ENCODE measurements around the gene NUP107.

The NUP107 gene

GRCh38 chr12:68766646-68767045, 79.9 kb downstream of the NUP107 start:
- no peak for TF ChIP-seq CTCF (conservative IDR thresholded peaks at IDR 0.05; ENCODE audit: low read depth, low read length)
- Histone ChIP-seq H3K36me3 (ENCODE audit: insufficient read depth) (no peaks in the 10 kb centered on the region), H3K27me3 (ENCODE audit: insufficient read depth, low read depth) (no peaks in the 10 kb centered on the region), H3K27ac (no peak overlapping the region), H3K79me2 (ENCODE audit: insufficient read depth, low read depth) (no peaks in the 10 kb centered on the region), H3K4me1 (ENCODE audit: low read depth, poor library complexity, severe bottlenecking) (peaks cover 5% of the 10 kb centered on the region), H3K4me3 (IDR thresholded peaks at IDR 0.05; ENCODE audit: insufficient read depth, low read depth, low read length) (no peak overlapping the region), H3K4me2 (no peak overlapping the region), H4K20me1 (ENCODE audit: insufficient read depth) (no peaks in the 10 kb centered on the region), H3K9ac (no peak overlapping the region), H2AFZ (ENCODE audit: low read depth) (no peak overlapping the region)

- no peak overlapping the region for H3K4me3 ChIP-seq (IDR thresholded peaks at IDR 0.05; ENCODE audit: insufficient read depth, low read depth, low read length)
- H4K20me1 ChIP-seq (ENCODE audit: insufficient read depth): no peaks in the 10 kb centered on the region
- no peaks in the 10 kb centered on the region for H3K27me3 ChIP-seq (ENCODE audit: insufficient read depth, low read depth)
- no peaks in the 10 kb centered on the region for H3K36me3 ChIP-seq (ENCODE audit: insufficient read depth)
- H3K79me2 ChIP-seq (ENCODE audit: insufficient read depth, low read depth): no peaks in the 10 kb centered on the region
- H3K9ac ChIP-seq: no peak overlapping the region
- no peak for TF ChIP-seq CTCF (conservative IDR thresholded peaks at IDR 0.05; ENCODE audit: low read depth, low read length)
- no peak overlapping the region for H3K27ac ChIP-seq
- H3K4me2 ChIP-seq: no peak overlapping the region
- H3K4me1 ChIP-seq (ENCODE audit: low read depth, poor library complexity, severe bottlenecking): no peaks in the 10 kb centered on the region
- H2AFZ ChIP-seq (ENCODE audit: low read depth): no peak overlapping the region
Observed at GRCh38 chr12:68767191-68767590, 80.4 kb downstream of the NUP107 start.

GRCh38 chr12:68768431-68768939, 81.7 kb downstream of the NUP107 start:
- no peaks in the 10 kb centered on the region for H3K27me3 ChIP-seq (ENCODE audit: insufficient read depth, low read depth)
- no peak overlapping the region for H3K27ac ChIP-seq
- no peak overlapping the region for H3K9ac ChIP-seq
- no peaks in the 10 kb centered on the region for H3K4me1 ChIP-seq (ENCODE audit: low read depth, poor library complexity, severe bottlenecking)
- no peak overlapping the region for H2AFZ ChIP-seq (ENCODE audit: low read depth)
- H3K36me3 ChIP-seq (ENCODE audit: insufficient read depth): no peaks in the 10 kb centered on the region
- no peaks in the 10 kb centered on the region for H4K20me1 ChIP-seq (ENCODE audit: insufficient read depth)
- no peak overlapping the region for H3K4me3 ChIP-seq (IDR thresholded peaks at IDR 0.05; ENCODE audit: insufficient read depth, low read depth, low read length)
- no peak for TF ChIP-seq CTCF (conservative IDR thresholded peaks at IDR 0.05; ENCODE audit: low read depth, low read length)
- no peaks in the 10 kb centered on the region for H3K79me2 ChIP-seq (ENCODE audit: insufficient read depth, low read depth)
- no peak overlapping the region for H3K4me2 ChIP-seq

GRCh38 chr12:68769941-68770340, 83.2 kb downstream of the NUP107 start:
- H3K4me1 ChIP-seq (ENCODE audit: low read depth, poor library complexity, severe bottlenecking): no peaks in the 10 kb centered on the region
- H3K4me3 ChIP-seq (IDR thresholded peaks at IDR 0.05; ENCODE audit: insufficient read depth, low read depth, low read length): no peak overlapping the region
- no peak overlapping the region for H3K4me2 ChIP-seq

More at GRCh38 chr12:68769941-68770340, 83.2 kb downstream of the NUP107 start:
- no peaks in the 10 kb centered on the region for H3K36me3 ChIP-seq (ENCODE audit: insufficient read depth)
- no peaks in the 10 kb centered on the region for H3K79me2 ChIP-seq (ENCODE audit: insufficient read depth, low read depth)
- no peak for TF ChIP-seq CTCF (conservative IDR thresholded peaks at IDR 0.05; ENCODE audit: low read depth, low read length)
- no peaks in the 10 kb centered on the region for H3K27me3 ChIP-seq (ENCODE audit: insufficient read depth, low read depth)
- H4K20me1 ChIP-seq (ENCODE audit: insufficient read depth): no peaks in the 10 kb centered on the region
- H3K9ac ChIP-seq: no peak overlapping the region
- H2AFZ ChIP-seq (ENCODE audit: low read depth): no peak overlapping the region
- no peak overlapping the region for H3K27ac ChIP-seq
